GM12873 (cell line): Measurements from ENCODE around the gene ARHGAP18.

Experiments
- TF ChIP-seq, protein P1 (sequence below): IDR thresholded peaks from 2 replicates; pipeline ENCODE4 v1.5.1; 2012; ENCODE audit warnings: low read depth, mild to moderate bottlenecking, moderate library complexity, low read length, control low read depth; ENCODE audit not compliant: insufficient read depth; ENCODE audit errors: missing control alignments

The ARHGAP18 gene

GRCh38 chr6:129635396-129636130 lies 74.4 kb downstream of the ARHGAP18 start:
- TF ChIP-seq, protein P1, sequence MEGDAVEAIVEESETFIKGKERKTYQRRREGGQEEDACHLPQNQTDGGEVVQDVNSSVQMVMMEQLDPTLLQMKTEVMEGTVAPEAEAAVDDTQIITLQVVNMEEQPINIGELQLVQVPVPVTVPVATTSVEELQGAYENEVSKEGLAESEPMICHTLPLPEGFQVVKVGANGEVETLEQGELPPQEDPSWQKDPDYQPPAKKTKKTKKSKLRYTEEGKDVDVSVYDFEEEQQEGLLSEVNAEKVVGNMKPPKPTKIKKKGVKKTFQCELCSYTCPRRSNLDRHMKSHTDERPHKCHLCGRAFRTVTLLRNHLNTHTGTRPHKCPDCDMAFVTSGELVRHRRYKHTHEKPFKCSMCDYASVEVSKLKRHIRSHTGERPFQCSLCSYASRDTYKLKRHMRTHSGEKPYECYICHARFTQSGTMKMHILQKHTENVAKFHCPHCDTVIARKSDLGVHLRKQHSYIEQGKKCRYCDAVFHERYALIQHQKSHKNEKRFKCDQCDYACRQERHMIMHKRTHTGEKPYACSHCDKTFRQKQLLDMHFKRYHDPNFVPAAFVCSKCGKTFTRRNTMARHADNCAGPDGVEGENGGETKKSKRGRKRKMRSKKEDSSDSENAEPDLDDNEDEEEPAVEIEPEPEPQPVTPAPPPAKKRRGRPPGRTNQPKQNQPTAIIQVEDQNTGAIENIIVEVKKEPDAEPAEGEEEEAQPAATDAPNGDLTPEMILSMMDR: no peak

DNA sequence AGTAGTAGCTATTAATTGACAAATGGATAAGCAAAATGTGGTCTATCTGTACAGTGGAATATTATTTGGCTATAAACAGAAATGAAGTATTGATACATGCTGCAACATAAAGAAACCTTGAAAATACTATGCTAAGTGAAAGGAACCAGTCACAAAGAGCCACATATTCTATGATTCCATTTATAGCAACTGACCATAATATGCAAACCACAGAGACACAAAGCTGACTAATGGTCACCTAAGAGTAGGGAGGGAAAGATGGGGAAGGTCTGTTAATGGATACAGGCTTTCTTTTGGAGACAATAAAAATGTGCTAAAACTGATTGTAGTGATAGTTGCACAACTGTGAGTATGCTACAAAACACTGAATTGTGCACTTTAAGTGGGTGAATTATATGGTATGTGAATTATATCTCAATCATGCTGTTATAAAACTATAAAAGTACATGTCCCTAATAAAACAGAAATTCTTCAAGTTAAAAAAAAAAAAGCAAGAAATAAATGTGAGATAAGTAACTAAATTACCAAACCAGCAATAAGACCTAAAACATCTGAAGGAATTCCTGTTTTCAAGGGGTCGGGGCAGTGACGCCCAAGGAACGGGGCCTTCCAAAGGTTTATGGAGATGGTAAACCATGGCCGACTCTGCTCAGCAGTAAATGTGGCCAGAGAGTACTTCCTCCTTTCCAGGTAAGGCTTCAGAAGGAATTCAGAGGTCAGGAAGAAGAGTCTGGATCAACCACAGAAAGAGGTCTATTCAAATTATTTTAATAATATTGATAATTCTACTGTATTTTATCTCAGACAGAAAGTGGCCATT lies 75.4 kb downstream of the ARHGAP18 start:
- TF ChIP-seq, protein P1: no peak

DNA sequence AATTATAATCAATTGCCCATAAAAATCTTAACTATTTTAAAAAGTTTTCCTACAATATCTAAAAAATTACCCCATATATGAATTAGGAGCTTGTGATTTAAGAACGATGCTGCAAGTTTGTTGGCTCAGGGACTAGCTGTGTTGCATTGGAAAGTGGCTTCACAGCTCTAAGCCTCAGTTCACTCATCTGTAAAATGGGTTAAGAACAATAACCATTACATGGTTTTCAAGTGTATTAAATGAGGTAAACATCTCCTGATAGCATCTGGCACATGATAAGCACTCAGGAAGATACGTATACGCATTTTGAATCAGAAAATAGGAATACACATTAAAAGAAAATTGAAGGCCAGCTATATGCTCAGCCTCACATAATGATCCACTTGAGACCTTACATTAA lies 76.4 kb downstream of the ARHGAP18 start:
- TF ChIP-seq, protein P1: no peak

DNA sequence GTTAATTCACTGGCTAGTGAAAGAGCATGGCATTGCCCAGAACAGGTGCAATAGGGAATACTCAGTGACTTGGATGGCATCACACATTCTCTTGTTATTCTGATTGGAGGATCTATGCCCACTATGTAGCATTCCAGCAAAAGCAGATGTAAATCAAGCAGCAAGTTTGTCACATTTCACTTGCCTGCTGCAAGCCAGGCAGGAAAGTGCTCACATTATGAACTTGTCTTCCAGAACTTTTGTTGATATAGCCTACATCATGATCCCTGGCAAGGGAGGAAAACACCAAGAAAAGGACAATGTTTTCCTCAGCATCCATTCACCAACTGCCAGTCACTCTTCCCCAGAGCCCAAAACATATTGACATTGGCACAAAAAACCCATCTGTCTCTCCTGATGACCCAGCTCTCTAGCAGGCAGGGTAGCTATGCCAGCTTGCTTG lies 77.8 kb downstream of the ARHGAP18 start:
- TF ChIP-seq, protein P1: no peak

DNA sequence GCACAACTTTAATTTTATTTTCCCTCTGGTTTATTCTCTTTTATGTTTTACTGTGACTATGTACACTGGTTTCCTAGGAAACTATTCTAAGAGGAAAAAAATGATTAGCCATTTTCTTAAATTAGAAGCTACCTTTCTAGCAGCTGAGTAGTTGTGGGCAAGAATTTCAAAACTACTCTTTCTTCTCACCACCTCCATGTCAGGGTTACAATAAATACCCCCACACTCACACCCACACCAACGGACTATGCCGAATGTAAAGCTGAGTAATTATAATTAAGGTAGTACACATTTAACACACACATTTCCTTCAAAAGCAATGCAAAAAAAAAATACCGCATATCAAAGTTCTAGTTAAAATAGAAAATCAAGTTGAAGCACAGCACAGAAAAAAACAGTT lies 78.9 kb downstream of the ARHGAP18 start:
- TF ChIP-seq, protein P1: no peak

DNA sequence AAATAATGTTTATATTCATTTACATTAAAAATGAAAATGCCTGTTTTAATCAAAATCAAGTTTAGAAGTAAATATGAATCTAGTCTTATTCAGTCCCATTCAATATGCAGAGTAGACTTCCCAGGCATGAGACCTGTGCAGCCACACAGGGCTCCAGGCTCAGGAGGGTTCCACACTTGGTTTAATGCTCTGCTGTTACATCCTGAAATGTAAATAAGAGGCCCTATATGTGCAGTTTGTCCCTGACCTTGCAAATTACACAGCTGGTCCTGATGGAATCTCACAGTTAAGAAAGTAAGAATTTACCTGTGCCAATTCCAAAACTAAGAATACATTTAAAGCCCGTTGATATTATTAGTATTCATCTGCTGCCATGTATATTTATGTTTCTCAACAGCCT lies 79.4 kb downstream of the ARHGAP18 start:
- TF ChIP-seq, protein P1: no peak

- TF ChIP-seq, protein P1: no peak
These were observed 81.7 kb downstream of the ARHGAP18 start for GRCh38 chr6:129628101-129628815.
